ENCODE data around the gene ANGPTL4.
A peak's percentile ranks its signal among the peaks of the same experiment; 100 is the strongest.
"Not testable (repeated sequence)": the region's sequence is repeated elsewhere in the genome, so short reads cannot be mapped to it uniquely, and the experiment has no call there.

ANGPTL4 gene

DNA sequence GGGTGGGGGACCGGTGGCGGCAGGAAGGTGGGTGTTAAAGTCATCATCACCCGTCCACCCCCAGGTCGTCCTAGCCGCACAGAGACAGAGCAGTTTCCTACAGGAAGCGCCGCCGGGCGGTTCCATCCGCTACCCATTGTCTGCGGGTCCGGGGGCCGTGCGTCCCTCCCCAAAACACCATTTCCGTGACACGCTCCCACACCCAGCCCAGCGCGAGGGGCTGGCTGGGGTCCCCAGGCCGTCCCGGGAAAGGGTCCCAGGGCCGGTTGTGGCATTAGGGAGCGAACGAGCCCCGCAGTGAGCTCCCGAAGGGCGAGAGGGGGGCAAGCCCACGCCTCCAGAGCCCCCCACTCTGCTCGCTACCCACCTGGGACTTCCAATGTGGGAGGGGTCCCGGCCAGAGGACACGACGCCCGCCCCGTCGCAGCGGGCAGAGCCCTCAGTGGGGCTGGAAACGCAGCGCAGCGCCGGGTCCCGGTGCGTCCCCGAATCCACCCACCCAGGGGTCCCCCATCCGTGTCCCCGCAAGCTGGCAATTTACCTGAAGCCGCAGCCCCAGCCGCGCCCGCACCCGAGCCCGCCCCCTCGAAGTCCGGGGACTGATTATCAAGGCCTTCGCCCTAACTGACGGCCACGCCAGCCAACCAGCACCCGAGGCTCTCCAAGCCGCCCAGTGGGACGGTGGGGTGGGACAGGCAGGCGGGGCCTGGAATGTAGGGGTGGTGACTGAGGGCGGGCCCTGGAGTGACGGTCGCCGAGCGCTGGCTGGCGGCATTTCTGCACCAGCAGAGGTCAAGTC, 21.1 kb upstream of the ANGPTL4 start, which contains the start of gene KANK3:
Gene KANK3, minus strand, starts transcription at position 579 of the 799 bp plus-strand sequence. CDS start 5,434 bp downstream, outside the sequence.
- DNase-seq (ENCODE audit: low read depth), result peak; percentile 97
- TF ChIP-seq, protein P1, sequence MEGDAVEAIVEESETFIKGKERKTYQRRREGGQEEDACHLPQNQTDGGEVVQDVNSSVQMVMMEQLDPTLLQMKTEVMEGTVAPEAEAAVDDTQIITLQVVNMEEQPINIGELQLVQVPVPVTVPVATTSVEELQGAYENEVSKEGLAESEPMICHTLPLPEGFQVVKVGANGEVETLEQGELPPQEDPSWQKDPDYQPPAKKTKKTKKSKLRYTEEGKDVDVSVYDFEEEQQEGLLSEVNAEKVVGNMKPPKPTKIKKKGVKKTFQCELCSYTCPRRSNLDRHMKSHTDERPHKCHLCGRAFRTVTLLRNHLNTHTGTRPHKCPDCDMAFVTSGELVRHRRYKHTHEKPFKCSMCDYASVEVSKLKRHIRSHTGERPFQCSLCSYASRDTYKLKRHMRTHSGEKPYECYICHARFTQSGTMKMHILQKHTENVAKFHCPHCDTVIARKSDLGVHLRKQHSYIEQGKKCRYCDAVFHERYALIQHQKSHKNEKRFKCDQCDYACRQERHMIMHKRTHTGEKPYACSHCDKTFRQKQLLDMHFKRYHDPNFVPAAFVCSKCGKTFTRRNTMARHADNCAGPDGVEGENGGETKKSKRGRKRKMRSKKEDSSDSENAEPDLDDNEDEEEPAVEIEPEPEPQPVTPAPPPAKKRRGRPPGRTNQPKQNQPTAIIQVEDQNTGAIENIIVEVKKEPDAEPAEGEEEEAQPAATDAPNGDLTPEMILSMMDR (IDR thresholded peaks at IDR 0.05; ENCODE audit: insufficient read depth, low read depth, low read length, missing control alignments), result no peak
- peak within 1 kb of the TSS; percentile 39 for H3K4me3 ChIP-seq (ENCODE audit: low read length)

DNA sequence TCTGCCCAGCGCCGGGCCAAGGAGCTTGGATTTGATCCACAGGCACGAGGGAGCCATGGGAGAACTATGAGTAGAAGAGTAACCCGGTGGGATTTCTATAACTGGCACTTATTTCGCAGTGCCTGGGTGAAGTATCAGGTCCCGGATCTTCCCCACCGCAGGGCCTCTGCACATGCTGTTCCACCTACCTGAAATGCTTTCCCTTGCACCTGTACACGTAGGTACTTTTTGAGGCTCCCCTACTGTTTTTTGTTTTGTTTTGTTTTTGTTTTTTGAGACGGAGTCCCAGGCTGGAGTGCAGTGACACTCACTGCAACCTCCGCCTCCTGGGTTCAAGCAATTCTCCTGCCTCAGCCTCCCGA, 20.5 kb upstream of the ANGPTL4 start:
- TF ChIP-seq, protein P1 (IDR thresholded peaks at IDR 0.05; ENCODE audit: insufficient read depth, low read depth, low read length, missing control alignments), result no peak
- no peak overlapping the region for H3K4me3 ChIP-seq (ENCODE audit: low read length)
- no peak for DNase-seq (ENCODE audit: low read depth)

DNA sequence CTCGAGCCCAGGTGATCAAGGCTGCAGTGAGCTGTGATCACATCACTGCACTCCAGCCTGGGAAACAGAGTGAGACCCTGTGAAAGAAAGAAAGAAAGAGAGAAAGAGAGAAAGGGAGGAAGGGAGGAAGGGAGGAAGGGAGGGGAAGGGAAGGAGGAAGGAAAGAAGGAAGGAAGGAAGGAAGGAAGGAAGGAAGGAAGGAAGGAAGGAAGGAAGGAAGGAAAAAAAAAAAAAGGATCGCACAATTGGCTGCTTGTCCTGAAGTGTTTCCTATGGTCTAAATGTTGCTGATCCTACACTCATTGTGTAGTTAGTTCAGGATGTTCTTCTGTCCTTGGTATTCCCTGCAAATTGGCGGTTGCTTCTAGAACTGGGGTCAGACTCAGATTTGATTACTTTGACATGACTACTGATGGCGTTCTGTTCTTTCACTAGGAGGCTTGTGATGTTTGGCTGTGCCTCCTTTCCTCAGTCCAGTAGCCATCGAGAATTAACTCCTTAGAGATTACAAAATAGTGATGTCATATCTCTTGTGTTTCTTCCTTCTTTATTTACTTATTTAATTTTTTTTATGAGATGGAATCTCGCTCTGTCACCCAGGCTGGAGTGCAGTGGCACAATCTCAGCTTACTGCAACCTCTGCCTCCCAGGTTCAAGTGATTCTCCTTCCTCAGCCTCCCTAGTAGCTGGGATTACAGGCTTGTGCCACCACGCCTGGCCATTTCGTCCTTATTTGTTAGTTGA, 14.2 kb upstream of the ANGPTL4 start:
- H3K4me3 ChIP-seq (ENCODE audit: low read length); DNase-seq (ENCODE audit: low read depth): not testable (repeated sequence)

DNA sequence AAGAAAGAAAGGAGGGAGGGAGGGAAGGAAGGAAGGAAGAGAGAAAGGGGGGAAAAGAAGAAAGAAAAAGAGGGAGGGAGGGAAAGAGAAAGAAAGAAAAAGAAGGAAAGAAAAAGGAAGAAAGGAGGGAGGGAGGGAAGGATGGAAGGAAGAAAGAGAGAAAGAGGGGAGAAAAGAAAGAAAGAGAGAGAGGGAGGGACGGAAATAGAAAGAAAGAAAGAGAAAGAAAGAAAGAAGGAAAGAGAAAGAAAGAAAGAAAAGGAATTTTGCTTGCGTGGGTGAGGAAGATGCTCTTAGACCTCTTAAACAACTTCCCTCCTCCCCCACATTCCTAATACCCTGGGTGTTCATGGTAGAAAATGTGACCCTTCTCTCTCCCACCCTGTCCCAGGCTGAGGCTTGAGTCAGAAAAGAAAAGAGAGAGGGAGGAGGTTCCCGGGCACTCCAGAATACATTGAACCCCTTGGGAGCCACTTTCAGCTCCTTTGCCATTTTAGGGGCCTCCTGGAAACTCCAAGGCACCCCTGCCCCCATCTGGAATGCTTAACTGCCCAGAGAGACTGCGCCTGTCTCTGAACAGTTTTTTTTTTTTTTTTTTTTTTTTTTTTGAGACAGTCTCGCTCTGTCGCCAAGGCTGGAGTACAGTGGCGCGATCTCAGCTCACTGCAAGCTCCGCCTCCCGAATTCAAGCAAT, 11.7 kb upstream of the ANGPTL4 start:
- TF ChIP-seq, protein P1 (IDR thresholded peaks at IDR 0.05; ENCODE audit: insufficient read depth, low read depth, low read length, missing control alignments), result no peak
- no peak for DNase-seq (ENCODE audit: low read depth)
- H3K4me3 ChIP-seq (ENCODE audit: low read length), result peak overlapping the region; percentile 8

DNA sequence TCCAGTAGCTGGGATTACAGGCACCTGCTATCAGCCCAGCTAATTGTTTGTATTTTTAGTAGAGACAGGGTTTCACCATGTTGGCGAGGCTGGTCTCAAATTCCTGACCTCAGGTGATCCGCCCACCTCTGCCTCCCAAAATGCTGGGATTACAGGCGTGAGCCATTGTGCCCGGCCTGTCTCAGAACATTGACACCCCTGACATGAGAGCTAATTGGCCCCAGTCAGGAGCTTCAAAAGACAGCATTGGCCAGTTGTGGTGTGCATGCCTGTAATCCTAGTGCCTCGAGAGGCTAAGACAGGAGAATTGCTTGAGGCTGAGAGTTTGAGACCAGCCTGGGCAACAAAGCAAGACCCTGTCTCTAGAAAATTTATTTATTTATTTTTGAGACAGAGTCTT, 11.1 kb upstream of the ANGPTL4 start:
- not testable (repeated sequence) for H3K4me3 ChIP-seq (ENCODE audit: low read length); DNase-seq (ENCODE audit: low read depth)

DNA sequence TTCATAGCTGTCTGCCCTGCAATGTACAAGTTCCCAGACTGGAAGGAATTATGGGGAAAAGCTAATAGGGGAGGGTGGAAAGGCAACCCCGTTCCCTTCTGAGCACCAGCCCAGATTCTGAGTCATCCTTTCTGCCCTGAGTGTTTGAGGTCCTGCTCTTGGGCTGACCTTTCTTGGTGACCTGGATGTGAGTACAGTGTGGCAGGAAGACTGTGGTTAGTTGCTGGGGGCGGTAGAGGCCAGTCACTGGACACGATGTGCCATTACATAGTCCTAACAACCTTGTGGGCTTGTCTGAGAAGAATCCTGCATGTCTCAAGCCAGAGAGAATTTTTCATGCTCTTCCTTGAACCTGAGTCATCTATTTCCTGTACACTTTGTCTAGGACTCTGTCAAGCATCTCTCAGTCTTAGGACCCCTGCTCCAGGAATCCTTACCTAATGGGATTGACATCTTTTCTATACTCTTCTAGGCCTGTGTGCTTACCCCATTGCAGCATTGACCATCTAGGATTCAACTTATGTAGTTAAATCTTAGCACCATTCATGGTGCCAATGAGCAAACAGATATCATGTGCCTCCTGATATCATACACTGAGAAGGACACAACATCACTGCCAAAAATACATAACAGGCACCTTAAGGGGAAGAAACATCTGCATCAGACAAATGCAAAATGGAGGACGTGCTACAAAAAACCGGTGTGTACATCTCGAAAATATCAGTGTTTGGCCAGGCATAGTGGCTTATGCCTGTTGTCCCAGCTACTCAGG, 8.1 kb upstream of the ANGPTL4 start:
- peak; percentile 78 for DNase-seq (ENCODE audit: low read depth)
- H3K4me3 ChIP-seq (ENCODE audit: low read length), result no peak overlapping the region
- TF ChIP-seq, protein P1 (IDR thresholded peaks at IDR 0.05; ENCODE audit: insufficient read depth, low read depth, low read length, missing control alignments), result no peak

DNA sequence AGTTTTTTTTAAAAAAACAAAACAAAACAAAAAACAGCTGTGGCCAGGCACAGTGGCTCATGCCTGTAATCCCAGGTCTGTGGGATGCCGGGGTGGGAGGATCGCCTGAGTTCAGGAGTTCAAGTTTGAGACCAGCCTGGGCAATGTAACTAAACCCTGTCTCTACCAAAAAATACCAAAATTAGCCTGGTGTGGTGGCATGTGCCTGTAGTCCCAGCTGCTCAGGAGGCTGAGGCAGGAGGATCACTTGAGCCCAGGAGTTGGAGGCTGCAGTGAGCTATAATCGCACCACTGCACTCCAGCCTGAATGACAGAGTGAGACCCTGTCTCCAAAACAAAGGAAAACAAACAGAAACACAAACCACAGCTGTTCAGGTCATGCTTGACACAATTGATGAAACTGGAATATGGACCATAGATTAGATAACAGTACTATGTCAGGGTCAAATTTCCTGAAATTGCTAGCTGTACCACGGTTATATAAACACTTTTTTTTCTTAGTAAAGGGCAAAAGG, 6.9 kb upstream of the ANGPTL4 start:
- no peak for DNase-seq (ENCODE audit: low read depth)
- TF ChIP-seq, protein P1 (IDR thresholded peaks at IDR 0.05; ENCODE audit: insufficient read depth, low read depth, low read length, missing control alignments), result no peak
- H3K4me3 ChIP-seq (ENCODE audit: low read length), result no peak overlapping the region
